CD4-positive, CD25-positive, alpha-beta regulatory T cell (primary cell): ENCODE data around the gene SIK2. TPM values are rescaled to one million over a fixed set of nuclear protein-coding genes. Genes with fewer than 3 reads are reported as not detected.

Experiments
- ATAC-seq, 2 donors: fragments of 150-1000 bp; cut with Tn5 transposase; one replicate each; pipeline ENCODE4 v1.10.0; 2021; ENCODE audit warnings: low read depth in 2 of 2, moderate number of reproducible peaks in 2 of 2, moderate library complexity in 1 of 2
- DNase-seq, 3 donors: peaks; one replicate each; pipeline versions ENCODE4 v3.0.0 to v3.0.0-alpha.2; 2012 to 2022; ENCODE audit warnings: mixed read lengths in 1 of 3
- H3K27ac ChIP-seq: one replicate; pipeline ENCODE4 v1.7.0; 2013; ENCODE audit warnings: mild to moderate bottlenecking, low read length; ENCODE audit not compliant: insufficient read depth, poor library complexity, severe bottlenecking
- H3K27me3 ChIP-seq: one replicate; pipeline ENCODE4 v1.7.0; 2013; ENCODE audit warnings: low read length; ENCODE audit not compliant: control insufficient read depth, insufficient read depth
- H3K36me3 ChIP-seq: one replicate; pipeline ENCODE4 v1.7.0; 2013; ENCODE audit warnings: mild to moderate bottlenecking, low read length, moderate library complexity; ENCODE audit not compliant: control insufficient read depth, insufficient read depth
- H3K4me1 ChIP-seq: 2 replicates; pipeline ENCODE4 v1.7.0; 2013; ENCODE audit warnings: mild to moderate bottlenecking, low read length; ENCODE audit not compliant: insufficient read depth, control insufficient read depth, poor library complexity, severe bottlenecking
- H3K4me3 ChIP-seq: one replicate; pipeline ENCODE4 v1.7.0; 2013; ENCODE audit warnings: low read depth, mild to moderate bottlenecking, low read length, moderate library complexity
- H3K9me3 ChIP-seq, 2 experiments: 1 replicate in 1 of 2; 2 replicates in 1 of 2; pipeline ENCODE4 v1.7.0; 2013; ENCODE audit warnings: low read length in 2 of 2, mild to moderate bottlenecking in 1 of 2, moderate library complexity in 1 of 2; ENCODE audit not compliant: control insufficient read depth in 2 of 2
- H3K27ac Mint-ChIP-seq, 3 donors: one replicate each; pipeline ENCODE4 v1.8.0; 2020 to 2022; ENCODE audit warnings: mild to moderate bottlenecking in 3 of 3, mixed read lengths in 3 of 3, moderate library complexity in 2 of 3
- H3K27me3 Mint-ChIP-seq: one replicate; pipeline ENCODE4 v1.8.0; 2022; ENCODE audit warnings: mild to moderate bottlenecking, mixed read lengths
- H3K36me3 Mint-ChIP-seq: one replicate; pipeline ENCODE4 v1.8.0; 2020; ENCODE audit warnings: mixed read lengths
- H3K4me1 Mint-ChIP-seq, 4 donors: one replicate each; pipeline ENCODE4 v1.8.0; 2020 to 2022; ENCODE audit warnings: mixed read lengths in 4 of 4, mild to moderate bottlenecking in 1 of 4
- H3K4me3 Mint-ChIP-seq, 4 donors: one replicate each; pipeline ENCODE4 v1.8.0; 2020 to 2022; ENCODE audit warnings: mild to moderate bottlenecking in 4 of 4, mixed read lengths in 4 of 4, moderate library complexity in 3 of 4
- H3K9me3 Mint-ChIP-seq, 7 donors: one replicate each; pipeline ENCODE4 v1.8.0; 2020 to 2022; ENCODE audit warnings: mixed read lengths in 7 of 7, mild to moderate bottlenecking in 3 of 7, moderate library complexity in 2 of 7
- polyA plus RNA-seq, 4 donors: library from polyadenylated mRNA; unstranded; fragments of 300-500 nt; fragmentation: Illumina TruSeq; gene quantifications; one replicate each; pipeline ENCODE4 v1.2.3, GENCODE V29; 2021
- total RNA-seq: library from RNA; stranded (reverse); gene quantifications from one replicate; pipeline ENCODE4 v1.2.3, GENCODE V29; 2022

SIK2 gene
- total RNA-seq (8.7 TPM), polyA plus RNA-seq (under 1 TPM; 0.05 to 0.23 (median 0.14) TPM)

- Histone ChIP-seq H3K9me3 (no peaks in the 10 kb centered on the region), H3K27ac (peak within 1 kb of the TSS; percentile 84), H3K4me3 (peak within 1 kb of the TSS; percentile 83), H3K36me3 (no peaks in the 10 kb centered on the region), H3K27me3 (no peaks in the 10 kb centered on the region), H3K4me1 (peaks cover 22% of the 10 kb centered on the region)
- peaks cover 13 to 28% (median 26%) of the 10 kb centered on the region in 4 donors for H3K4me1 Mint-ChIP-seq
- peak; percentile 87 to 92 (median 90) for DNase-seq
- peaks cover 8% of the 10 kb centered on the region for H3K27me3 Mint-ChIP-seq
- H3K9me3 Mint-ChIP-seq = peaks cover 0 to 1% (median 0%) of the 10 kb centered on the region in 7 donors
- no peaks in the 10 kb centered on the region for H3K36me3 Mint-ChIP-seq
- H3K4me3 Mint-ChIP-seq = peak within 1 kb of the TSS; percentile 94 to 99 (median 96)
- peak within 1 kb of the TSS; percentile 40 to 96 (median 96) for H3K27ac Mint-ChIP-seq
- peak; percentile 84 to 91 for ATAC-seq
Measured at GRCh38 chr11:111601979-111602864, at the start of gene SIK2. TSS of gene SIK2 (plus strand) at chr11:111602449. CDS start at chr11:111602564, 115 bp downstream.

GRCh38 chr11:111554532-111554931, 47.7 kb upstream of the SIK2 start:
- Mint-ChIP-seq H3K9me3 (peaks cover 0 to 18% (median 2%) of the 10 kb centered on the region in 7 donors), H3K4me3 (no peak overlapping the region), H3K27ac (peak overlapping the region in 1 of 3 donors; percentile 11), H3K36me3 (peaks cover 12% of the 10 kb centered on the region), H3K27me3 (peaks cover 9% of the 10 kb centered on the region), H3K4me1 (no peaks in the 10 kb centered on the region)
- Histone ChIP-seq H3K27ac (no peak overlapping the region), H3K4me1 (no peaks in the 10 kb centered on the region), H3K4me3 (no peak overlapping the region), H3K9me3 (peaks cover 0 to 9% of the 10 kb centered on the region in 2 experiments), H3K27me3 (no peaks in the 10 kb centered on the region), H3K36me3 (no peaks in the 10 kb centered on the region)
- DNase-seq (no peak), ATAC-seq (no peak)

- no peaks in the 10 kb centered on the region for H3K4me1 Mint-ChIP-seq
- Histone ChIP-seq H3K4me1 (no peaks in the 10 kb centered on the region), H3K36me3 (no peaks in the 10 kb centered on the region), H3K27ac (no peak overlapping the region), H3K9me3 (peaks cover 0 to 9% of the 10 kb centered on the region in 2 experiments), H3K4me3 (no peak overlapping the region), H3K27me3 (no peaks in the 10 kb centered on the region)
- ATAC-seq (no peak), DNase-seq (no peak)
- H3K36me3 Mint-ChIP-seq = peaks cover 12% of the 10 kb centered on the region
- peaks cover 9% of the 10 kb centered on the region for H3K27me3 Mint-ChIP-seq
- no peak overlapping the region for H3K4me3 Mint-ChIP-seq
- peak overlapping the region in 1 of 3 donors; percentile 17 for H3K27ac Mint-ChIP-seq
- H3K9me3 Mint-ChIP-seq = peaks cover 0 to 18% (median 2%) of the 10 kb centered on the region in 7 donors
Measured at GRCh38 chr11:111555255-111555654, 47.0 kb upstream of the SIK2 start.

- no peak overlapping the region for H3K27ac Mint-ChIP-seq
- H3K4me3 ChIP-seq = no peak overlapping the region
- no peaks in the 10 kb centered on the region for H3K4me1 ChIP-seq
- ATAC-seq (no peak), DNase-seq (no peak)
- H3K36me3 ChIP-seq = no peaks in the 10 kb centered on the region
- H3K4me3 Mint-ChIP-seq = no peak overlapping the region
- H3K9me3 Mint-ChIP-seq = peaks cover 0 to 18% (median 2%) of the 10 kb centered on the region in 7 donors
- peaks cover 4% of the 10 kb centered on the region for H3K27me3 Mint-ChIP-seq
- H3K27ac ChIP-seq = no peak overlapping the region
- H3K36me3 Mint-ChIP-seq = peaks cover 12% of the 10 kb centered on the region
- H3K27me3 ChIP-seq = no peaks in the 10 kb centered on the region
- peaks cover 0 to 9% of the 10 kb centered on the region in 2 experiments for H3K9me3 ChIP-seq
- H3K4me1 Mint-ChIP-seq = no peaks in the 10 kb centered on the region
Measured at GRCh38 chr11:111557425-111558111, 44.7 kb upstream of the SIK2 start.

- Histone ChIP-seq H3K4me3 (no peak overlapping the region), H3K27me3 (no peaks in the 10 kb centered on the region), H3K36me3 (no peaks in the 10 kb centered on the region), H3K4me1 (no peaks in the 10 kb centered on the region), H3K27ac (no peak overlapping the region), H3K9me3 (peaks cover 0 to 9% of the 10 kb centered on the region in 2 experiments)
- H3K9me3 Mint-ChIP-seq = peaks cover 0 to 16% (median 2%) of the 10 kb centered on the region in 7 donors
- no peak for ATAC-seq
- H3K27ac Mint-ChIP-seq = no peak overlapping the region
- H3K36me3 Mint-ChIP-seq = peaks cover 11% of the 10 kb centered on the region
- H3K27me3 Mint-ChIP-seq = peaks cover 4% of the 10 kb centered on the region
- H3K4me1 Mint-ChIP-seq = no peaks in the 10 kb centered on the region
- H3K4me3 Mint-ChIP-seq = no peak overlapping the region
- DNase-seq = no peak
Measured at GRCh38 chr11:111559800-111560464, 42.3 kb upstream of the SIK2 start.

- H3K4me1 Mint-ChIP-seq = no peaks in the 10 kb centered on the region
- peaks cover 0 to 9% (median 0%) of the 10 kb centered on the region in 7 donors for H3K9me3 Mint-ChIP-seq
- Histone ChIP-seq H3K36me3 (no peaks in the 10 kb centered on the region), H3K27ac (no peak overlapping the region), H3K4me1 (no peaks in the 10 kb centered on the region), H3K9me3 (peaks cover 0 to 7% of the 10 kb centered on the region in 2 experiments), H3K27me3 (no peaks in the 10 kb centered on the region), H3K4me3 (no peak overlapping the region)
- H3K27ac Mint-ChIP-seq = peak overlapping the region in 1 of 3 donors; percentile 20
- no peak for ATAC-seq
- H3K4me3 Mint-ChIP-seq = no peak overlapping the region
- peaks cover 4% of the 10 kb centered on the region for H3K36me3 Mint-ChIP-seq
- no peaks in the 10 kb centered on the region for H3K27me3 Mint-ChIP-seq
- DNase-seq = no peak
Measured at GRCh38 chr11:111560800-111561199, 41.4 kb upstream of the SIK2 start.

- H3K27me3 Mint-ChIP-seq = no peaks in the 10 kb centered on the region
- Histone ChIP-seq H3K27me3 (no peaks in the 10 kb centered on the region), H3K9me3 (peaks cover 0 to 2% of the 10 kb centered on the region in 2 experiments), H3K27ac (no peak overlapping the region), H3K4me1 (no peaks in the 10 kb centered on the region), H3K4me3 (no peak overlapping the region), H3K36me3 (no peaks in the 10 kb centered on the region)
- no peak overlapping the region for H3K27ac Mint-ChIP-seq
- H3K4me1 Mint-ChIP-seq = no peaks in the 10 kb centered on the region
- DNase-seq = no peak
- peaks cover 0 to 6% (median 0%) of the 10 kb centered on the region in 7 donors for H3K9me3 Mint-ChIP-seq
- no peak overlapping the region for H3K4me3 Mint-ChIP-seq
- peaks cover 4% of the 10 kb centered on the region for H3K36me3 Mint-ChIP-seq
- no peak for ATAC-seq
Measured at GRCh38 chr11:111561306-111561705, 40.9 kb upstream of the SIK2 start.
